Endodermal cell (in vitro differentiated cells): ENCODE results near the gene FMOD. TPM values are rescaled to one million over a fixed set of nuclear protein-coding genes. Genes with fewer than 3 reads are reported as not detected.
A peak's percentile ranks its signal among the peaks of the same experiment; 100 is the strongest.

Experiments
- DNase-seq: peaks from one replicate; pipeline ENCODE4 v3.0.0-alpha.2; 2017
- H3K27ac ChIP-seq: 2 replicates; pipeline ENCODE4 v1.5.1; 2013; ENCODE audit warnings: mild to moderate bottlenecking, low read depth, low read length, moderate library complexity
- H3K27me3 ChIP-seq: 2 replicates; pipeline ENCODE4 v1.6.1; 2013; ENCODE audit warnings: mild to moderate bottlenecking, low read length, moderate library complexity; ENCODE audit not compliant: insufficient read depth, control insufficient read depth, poor library complexity, severe bottlenecking
- H3K36me3 ChIP-seq: 2 replicates; pipeline ENCODE4 v1.7.0; 2013; ENCODE audit warnings: mild to moderate bottlenecking, low read length, moderate library complexity; ENCODE audit not compliant: control insufficient read depth, insufficient read depth
- H3K4me1 ChIP-seq: one replicate; pipeline ENCODE4 v1.7.0; 2013; ENCODE audit warnings: low read length; ENCODE audit not compliant: control insufficient read depth, insufficient read depth
- H3K4me3 ChIP-seq: 2 replicates; pipeline ENCODE4 v1.5.1; 2013; ENCODE audit warnings: mild to moderate bottlenecking, low read length, moderate library complexity
- H3K9ac ChIP-seq: 2 replicates; pipeline ENCODE4 v1.6.1; 2013; ENCODE audit warnings: mild to moderate bottlenecking, low read length, moderate library complexity; ENCODE audit not compliant: poor library complexity, severe bottlenecking; ENCODE audit errors: extremely low read depth
- H3K9me3 ChIP-seq: 2 replicates; pipeline ENCODE4 v1.6.1; 2013; ENCODE audit warnings: mild to moderate bottlenecking, low read length, moderate library complexity; ENCODE audit not compliant: control insufficient read depth
- H3K27ac Mint-ChIP-seq: 2 replicates; pipeline ENCODE4 v1.8.0; 2020; ENCODE audit warnings: mixed read lengths
- H3K27me3 Mint-ChIP-seq: 2 replicates; pipeline ENCODE4 v1.8.0; 2021; ENCODE audit warnings: mild to moderate bottlenecking, mixed read lengths; ENCODE audit not compliant: insufficient read depth
- H3K36me3 Mint-ChIP-seq: 2 replicates; pipeline ENCODE4 v1.8.0; 2020; ENCODE audit warnings: low read depth, mixed read lengths
- H3K4me1 Mint-ChIP-seq: 2 replicates; pipeline ENCODE4 v1.8.0; 2020; ENCODE audit warnings: mixed read lengths
- H3K4me3 Mint-ChIP-seq: 2 replicates; pipeline ENCODE4 v1.8.0; 2020; ENCODE audit warnings: mild to moderate bottlenecking, moderate library complexity, mixed read lengths
- H3K9me3 Mint-ChIP-seq: 2 replicates; pipeline ENCODE4 v1.8.0; 2020; ENCODE audit warnings: mild to moderate bottlenecking, mixed read lengths
- CTCF ChIP-seq: fragments of 200-600 bp; sonication (generic); conservative IDR thresholded peaks from 2 replicates; pipeline ENCODE4 v1.5.0; 2021; ENCODE audit warnings: antibody characterized with exemption, mild to moderate bottlenecking
- WGBS, 2 experiments: methylation state at CpG; one replicate each; pipeline versions ENCODE4 v1.1.5 to v1.1.7; 2013; ENCODE audit warnings: missing lambda C conversion rate in 2 of 2, mixed read lengths in 1 of 2; ENCODE audit not compliant: insufficient coverage in 1 of 2, insufficient read length in 1 of 2; 5-methylcytosine and 5-hydroxymethylcytosine counted together
- total RNA-seq, 2 donors: library from RNA; stranded (reverse); fragmentation: NEBNext Ultra II Directional in 1 of 2; extraction: Animal tissue kit (Norgen Biotek cat#: 25700) in 1 of 2; gene quantifications; 2 replicates in 1 of 2; 3 replicates in 1 of 2; pipeline ENCODE4 v1.2.1, GENCODE V29; 2021

The FMOD gene
- total RNA-seq, 2 donors from 2014 or later, result 2.9 to 4.8 TPM

- Histone ChIP-seq H3K36me3 (no peaks in the 10 kb centered on the region), H3K27me3 (no peaks in the 10 kb centered on the region), H3K4me1 (peaks cover 40% of the 10 kb centered on the region), H3K9ac (no peak overlapping the region), H3K4me3 (no peak overlapping the region), H3K27ac (no peak overlapping the region), H3K9me3 (no peaks in the 10 kb centered on the region)
- Mint-ChIP-seq H3K27me3 (no peaks in the 10 kb centered on the region), H3K27ac (no peak overlapping the region), H3K36me3 (no peaks in the 10 kb centered on the region), H3K4me3 (no peak overlapping the region), H3K4me1 (peaks cover 60% of the 10 kb centered on the region), H3K9me3 (no peaks in the 10 kb centered on the region)
- no peak for DNase-seq
- WGBS, 2 experiments, result 80 to 83% methylated on average over 3 to 4 of the region's 4 CpGs
- TF ChIP-seq CTCF, result no peak
Observed at GRCh38 chr1:203367057-203367456, 16.1 kb upstream of the FMOD start.

DNA sequence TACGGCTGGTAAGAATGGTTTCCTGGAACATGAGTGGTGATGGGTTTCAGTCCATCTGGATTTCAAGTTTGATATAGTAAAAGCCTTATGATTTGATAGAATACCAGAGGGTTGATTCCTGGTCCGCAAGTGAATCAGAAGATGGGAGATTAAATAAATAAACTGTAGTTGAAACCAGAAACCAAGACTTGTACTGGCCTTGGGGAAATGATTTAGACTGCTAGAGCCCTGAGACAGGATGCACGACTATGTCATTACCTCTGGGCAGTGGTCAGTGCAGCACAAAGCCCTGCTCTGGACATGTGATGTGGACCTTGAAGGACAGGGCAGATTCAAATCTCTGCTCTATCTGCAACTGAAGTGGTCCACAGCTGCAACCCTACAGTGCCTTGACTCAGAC lies 15.6 kb upstream of the FMOD start:
- no peak for DNase-seq
- no peaks in the 10 kb centered on the region for H3K27me3 ChIP-seq
- H3K27ac ChIP-seq, result no peak overlapping the region
- TF ChIP-seq CTCF, result no peak
- H3K36me3 Mint-ChIP-seq, result no peaks in the 10 kb centered on the region
- 90 to 95% methylated on average over 3 of the region's 3 CpGs for WGBS, 2 experiments
- H3K9me3 ChIP-seq, result no peaks in the 10 kb centered on the region
- peaks cover under 1% of the 10 kb centered on the region for H3K27me3 Mint-ChIP-seq
- H3K9ac ChIP-seq, result no peak overlapping the region
- no peak overlapping the region for H3K4me3 ChIP-seq
- no peaks in the 10 kb centered on the region for H3K36me3 ChIP-seq
- H3K4me3 Mint-ChIP-seq, result no peak overlapping the region
- H3K27ac Mint-ChIP-seq, result no peak overlapping the region
- no peaks in the 10 kb centered on the region for H3K9me3 Mint-ChIP-seq
- H3K4me1 ChIP-seq, result peaks cover 42% of the 10 kb centered on the region
- H3K4me1 Mint-ChIP-seq, result peaks cover 61% of the 10 kb centered on the region

DNA sequence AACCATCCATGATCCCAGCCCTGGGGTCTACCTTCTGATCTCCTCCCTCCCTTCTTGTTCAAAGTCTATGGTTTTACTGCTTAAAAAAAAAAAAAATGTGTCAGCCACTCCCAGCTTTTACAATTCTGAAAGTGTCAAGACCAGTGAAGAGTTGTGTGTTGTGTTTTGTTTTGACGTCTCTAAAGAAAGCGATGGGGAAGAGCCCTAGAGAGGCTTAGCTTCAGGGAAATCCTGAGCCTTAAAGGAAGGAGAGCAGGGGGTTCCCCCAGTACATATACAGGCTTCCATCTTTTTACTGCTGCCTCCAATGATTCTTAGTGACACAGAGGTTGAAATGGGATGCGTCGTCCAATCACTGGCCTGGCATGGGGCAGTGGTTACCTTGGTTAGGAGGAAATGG lies 13.9 kb upstream of the FMOD start:
- H3K27ac Mint-ChIP-seq, result peak overlapping the region; percentile 22
- DNase-seq, result no peak
- no peak overlapping the region for H3K27ac ChIP-seq
- no peak overlapping the region for H3K9ac ChIP-seq
- H3K9me3 ChIP-seq, result no peaks in the 10 kb centered on the region
- H3K4me1 ChIP-seq, result peaks cover 38% of the 10 kb centered on the region
- no peaks in the 10 kb centered on the region for H3K36me3 ChIP-seq
- H3K9me3 Mint-ChIP-seq, result no peaks in the 10 kb centered on the region
- H3K4me3 ChIP-seq, result no peak overlapping the region
- no peak overlapping the region for H3K4me3 Mint-ChIP-seq
- peaks cover 5% of the 10 kb centered on the region for H3K27me3 Mint-ChIP-seq
- no peaks in the 10 kb centered on the region for H3K36me3 Mint-ChIP-seq
- TF ChIP-seq CTCF, result no peak
- H3K27me3 ChIP-seq, result no peaks in the 10 kb centered on the region
- peaks cover 64% of the 10 kb centered on the region for H3K4me1 Mint-ChIP-seq
- WGBS, 2 experiments, result 92 to 100% methylated on average over 1 to 3 of the region's 4 CpGs
